Vagina (tissue), 2 donors: ENCODE measurements around the gene SHF. TPM values are rescaled to one million over a fixed set of nuclear protein-coding genes. Genes with fewer than 3 reads are reported as not detected.
A peak's percentile ranks its signal among the peaks of the same experiment; 100 is the strongest.

Experiments used
- DNase-seq, 2 donors: peaks; one replicate each; pipeline ENCODE4 v3.0.0-alpha.2; 2017; ENCODE audit errors: extremely low spot score in 2 of 2
- H3K27ac ChIP-seq: fragments of 200-600 bp; sonication (generic); one replicate; pipeline ENCODE4 v1.5.1; 2019
- H3K27me3 ChIP-seq: fragments of 200-600 bp; sonication (generic); one replicate; pipeline ENCODE4 v1.5.1; 2019
- H3K36me3 ChIP-seq, 2 donors: fragments of 200-600 bp; sonication (generic); one replicate each; pipeline ENCODE4 v1.5.1; 2017 to 2019
- H3K4me1 ChIP-seq: fragments of 200-600 bp; sonication (generic); one replicate; pipeline ENCODE4 v1.5.1; 2019
- H3K4me3 ChIP-seq, 2 donors: fragments of 200-600 bp; sonication (generic); 1 replicate in 1 of 2; 2 replicates in 1 of 2; pipeline ENCODE4 v1.5.1; 2016 to 2019
- H3K9me3 ChIP-seq: fragments of 200-600 bp; sonication (generic); one replicate; pipeline ENCODE4 v1.5.1; 2019
- POLR2A ChIP-seq, 2 donors: fragments of 450-650 bp; IDR thresholded peaks; one replicate each; pipeline ENCODE4 v1.6.1; 2017; ENCODE audit warnings: antibody characterized with exemption in 2 of 2, mild to moderate bottlenecking in 2 of 2, moderate library complexity in 2 of 2
- POLR2AphosphoS5 ChIP-seq, 2 donors: sonication (generic); formaldehyde crosslinking; IDR thresholded peaks; one replicate each; pipeline ENCODE4 v1.9.0; 2017; ENCODE audit warnings: antibody characterized with exemption in 2 of 2, mild to moderate bottlenecking in 2 of 2, low read depth in 1 of 2; ENCODE audit not compliant: insufficient read depth in 1 of 2
- intact Hi-C: fragments of 100-400 bp; cut with DNase I; formaldehyde crosslinking; loops from one replicate; pipeline ENCODE4 v1.15.1; 2023
- total RNA-seq: library from RNA; depleted of rRNA; stranded (reverse); fragments of >200 nt; gene quantifications from one replicate; pipeline ENCODE4 v1.2.3, GENCODE V29; 2016
- TF ChIP-seq, protein P1 (sequence below), 3 experiments: fragments of 450-650 bp in 2 of 3; fragments of 200-600 bp in 1 of 3; sonication (generic) in 1 of 3; IDR thresholded peaks; one replicate each; pipeline ENCODE4 v1.5.1; 2017 to 2019; ENCODE audit warnings: antibody characterized with exemption in 3 of 3, mild to moderate bottlenecking in 2 of 3, moderate library complexity in 2 of 3

The SHF gene
- total RNA-seq, 1 donor from 2014 or later = 15.0 TPM

DNA sequence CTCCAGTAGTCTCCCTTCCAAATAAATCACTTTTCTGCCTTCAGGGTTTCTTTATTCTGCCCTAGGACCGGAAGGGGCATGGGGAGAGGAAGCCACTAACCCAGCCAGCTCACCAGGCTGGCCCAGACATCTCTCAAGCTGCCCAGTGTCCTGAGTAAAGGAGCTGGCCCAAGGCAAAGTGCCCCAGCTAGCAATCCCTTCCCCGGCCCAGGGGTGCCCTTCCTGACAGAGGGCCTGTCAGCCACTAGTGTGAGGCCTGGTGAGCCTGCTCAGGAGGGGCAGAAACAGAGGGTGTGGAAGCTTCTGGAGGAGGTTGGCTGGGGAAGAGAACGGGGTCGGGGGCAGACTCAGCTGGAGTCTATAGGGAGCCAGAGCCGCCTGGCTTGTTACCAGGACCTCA, 22.2 kb downstream of the SHF start:
- H3K9me3 ChIP-seq = no peaks in the 10 kb centered on the region
- DNase-seq = no peak
- H3K36me3 ChIP-seq = no peaks in the 10 kb centered on the region
- H3K27me3 ChIP-seq = no peaks in the 10 kb centered on the region
- H3K4me3 ChIP-seq = no peak overlapping the region
- intact Hi-C loops = no loop called here
- peak overlapping the region; percentile 99 for H3K27ac ChIP-seq
- peaks cover 40% of the 10 kb centered on the region for H3K4me1 ChIP-seq
- TF ChIP-seq POLR2A (IDR thresholded peaks at IDR 0.05) = no peak

DNA sequence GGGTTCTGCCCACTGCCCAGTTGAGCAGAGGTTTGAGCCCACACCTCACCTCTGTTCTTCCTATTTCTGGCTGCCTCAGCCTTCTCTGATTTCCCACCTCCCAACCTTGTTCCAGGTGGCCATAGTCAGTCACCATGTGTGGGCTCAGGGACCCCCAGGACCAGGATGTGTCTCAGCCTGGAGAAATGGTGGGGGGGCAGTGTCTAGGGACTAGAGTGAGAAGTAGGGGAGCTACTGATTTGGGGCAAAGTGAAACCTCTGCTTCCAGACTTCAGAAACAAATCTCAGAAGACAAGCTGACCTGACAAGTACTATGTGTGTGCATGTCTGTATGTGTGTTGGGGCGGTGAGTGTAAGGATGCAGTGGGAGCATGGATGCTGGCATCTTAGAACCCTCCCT, 22.9 kb downstream of the SHF start:
- H3K4me3 ChIP-seq = no peak overlapping the region
- intact Hi-C loops = no loop called here
- no peak for DNase-seq
- no peak overlapping the region for H3K27ac ChIP-seq
- no peaks in the 10 kb centered on the region for H3K27me3 ChIP-seq
- H3K36me3 ChIP-seq = no peaks in the 10 kb centered on the region
- H3K9me3 ChIP-seq = no peaks in the 10 kb centered on the region
- TF ChIP-seq, protein P1, sequence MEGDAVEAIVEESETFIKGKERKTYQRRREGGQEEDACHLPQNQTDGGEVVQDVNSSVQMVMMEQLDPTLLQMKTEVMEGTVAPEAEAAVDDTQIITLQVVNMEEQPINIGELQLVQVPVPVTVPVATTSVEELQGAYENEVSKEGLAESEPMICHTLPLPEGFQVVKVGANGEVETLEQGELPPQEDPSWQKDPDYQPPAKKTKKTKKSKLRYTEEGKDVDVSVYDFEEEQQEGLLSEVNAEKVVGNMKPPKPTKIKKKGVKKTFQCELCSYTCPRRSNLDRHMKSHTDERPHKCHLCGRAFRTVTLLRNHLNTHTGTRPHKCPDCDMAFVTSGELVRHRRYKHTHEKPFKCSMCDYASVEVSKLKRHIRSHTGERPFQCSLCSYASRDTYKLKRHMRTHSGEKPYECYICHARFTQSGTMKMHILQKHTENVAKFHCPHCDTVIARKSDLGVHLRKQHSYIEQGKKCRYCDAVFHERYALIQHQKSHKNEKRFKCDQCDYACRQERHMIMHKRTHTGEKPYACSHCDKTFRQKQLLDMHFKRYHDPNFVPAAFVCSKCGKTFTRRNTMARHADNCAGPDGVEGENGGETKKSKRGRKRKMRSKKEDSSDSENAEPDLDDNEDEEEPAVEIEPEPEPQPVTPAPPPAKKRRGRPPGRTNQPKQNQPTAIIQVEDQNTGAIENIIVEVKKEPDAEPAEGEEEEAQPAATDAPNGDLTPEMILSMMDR (IDR thresholded peaks at IDR 0.05) = no peak
- TF ChIP-seq POLR2AphosphoS5 (IDR thresholded peaks at IDR 0.05; ENCODE audit: insufficient read depth in 1 of 2, low read depth in 1 of 2) (no peak), POLR2A (IDR thresholded peaks at IDR 0.05) (no peak)
- H3K4me1 ChIP-seq = peaks cover 40% of the 10 kb centered on the region

DNA sequence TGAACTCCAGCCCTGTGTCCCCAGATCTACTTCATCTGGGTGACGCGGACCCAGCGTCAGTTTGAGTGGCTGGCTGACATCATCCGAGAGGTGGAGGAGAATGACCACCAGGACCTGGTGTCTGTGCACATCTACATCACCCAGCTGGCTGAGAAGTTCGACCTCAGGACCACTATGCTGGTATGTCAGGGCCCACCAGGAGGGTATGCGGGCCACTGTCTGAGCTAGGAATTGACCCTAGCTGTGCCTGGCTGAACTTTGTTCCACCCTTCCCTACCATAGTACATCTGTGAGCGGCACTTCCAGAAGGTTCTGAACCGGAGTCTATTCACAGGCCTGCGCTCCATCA, 24.3 kb downstream of the SHF start:
- no peaks in the 10 kb centered on the region for H3K36me3 ChIP-seq
- no peak for DNase-seq
- H3K4me3 ChIP-seq = no peak overlapping the region
- no peaks in the 10 kb centered on the region for H3K27me3 ChIP-seq
- no peaks in the 10 kb centered on the region for H3K9me3 ChIP-seq
- peak overlapping the region; percentile 67 for H3K27ac ChIP-seq
- TF ChIP-seq POLR2A (IDR thresholded peaks at IDR 0.05) (no peak), POLR2AphosphoS5 (IDR thresholded peaks at IDR 0.05; ENCODE audit: insufficient read depth in 1 of 2, low read depth in 1 of 2) (no peak)
- TF ChIP-seq, protein P1 (IDR thresholded peaks at IDR 0.05) = no peak
- intact Hi-C loops = loop anchor here (2.0 kb wide), 1 partner anchor 235 kb away; no protein-coding TSS in a partner anchor
- H3K4me1 ChIP-seq = peaks cover 41% of the 10 kb centered on the region

DNA sequence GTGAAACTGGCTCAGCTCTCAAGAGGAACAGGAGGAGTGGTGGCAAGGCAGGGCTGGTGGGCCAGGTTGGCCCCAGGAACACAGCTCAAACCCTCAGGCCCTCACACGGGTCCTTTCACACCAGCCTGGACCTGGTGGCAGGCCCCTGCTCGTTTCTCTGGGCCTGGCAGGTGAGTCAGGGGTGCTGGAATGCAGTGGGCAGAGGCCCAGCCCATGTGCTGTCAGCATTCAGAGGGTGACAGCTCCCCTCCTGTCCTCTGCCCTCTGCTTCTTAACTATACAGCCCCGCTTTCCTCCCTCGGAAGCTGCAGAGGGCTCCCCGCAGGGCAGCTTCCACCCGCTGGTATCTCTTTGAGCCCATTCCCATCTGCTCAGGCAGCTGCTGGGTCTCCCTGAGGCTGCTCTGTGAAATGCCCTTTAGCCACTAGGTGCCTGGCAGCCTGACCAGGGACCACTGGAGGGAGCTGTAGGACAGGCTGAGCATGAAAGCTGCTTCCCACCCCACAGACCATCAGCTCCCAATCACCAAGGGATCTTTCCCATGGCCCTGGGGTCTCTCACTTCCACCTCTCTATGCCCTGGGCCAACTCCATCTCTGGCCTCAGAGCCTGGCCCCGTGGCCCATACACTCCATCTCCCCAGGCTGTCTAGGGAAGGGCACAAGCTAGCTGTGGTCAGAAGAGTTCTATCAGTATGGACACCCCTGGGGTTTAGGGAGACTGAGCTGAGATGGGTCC, 24.8 kb downstream of the SHF start:
- intact Hi-C loops = loop anchor here (2.0 kb wide), 1 partner anchor 236 kb away; no protein-coding TSS in a partner anchor
- Histone ChIP-seq H3K36me3 (no peaks in the 10 kb centered on the region), H3K27ac (peak overlapping the region; percentile 67), H3K9me3 (no peaks in the 10 kb centered on the region), H3K27me3 (no peaks in the 10 kb centered on the region), H3K4me1 (peaks cover 42% of the 10 kb centered on the region), H3K4me3 (no peak overlapping the region)
- DNase-seq = no peak
- TF ChIP-seq POLR2AphosphoS5 (IDR thresholded peaks at IDR 0.05; ENCODE audit: insufficient read depth in 1 of 2, low read depth in 1 of 2) (peak; percentile 58 to 60), POLR2A (IDR thresholded peaks at IDR 0.05) (no peak)
- TF ChIP-seq, protein P1 (IDR thresholded peaks at IDR 0.05) = peak; percentile 55 to 85 (median 68)

DNA sequence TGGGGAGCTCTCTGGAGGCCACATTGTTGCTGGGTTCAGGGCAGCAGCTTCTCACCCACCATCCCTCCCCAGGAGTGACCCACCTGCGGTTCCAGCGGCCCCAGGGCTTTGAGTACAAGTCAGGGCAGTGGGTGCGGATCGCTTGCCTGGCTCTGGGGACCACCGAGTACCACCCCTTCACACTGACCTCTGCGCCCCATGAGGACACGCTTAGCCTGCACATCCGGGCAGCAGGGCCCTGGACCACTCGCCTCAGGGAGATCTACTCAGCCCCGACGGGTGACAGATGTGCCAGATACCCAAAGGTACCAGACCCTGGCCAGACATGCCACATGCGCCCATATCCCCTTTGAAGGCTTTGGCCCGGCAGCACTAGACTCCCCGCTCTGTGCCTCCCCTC, 26.1 kb downstream of the SHF start:
- Histone ChIP-seq H3K27me3 (no peaks in the 10 kb centered on the region), H3K9me3 (no peaks in the 10 kb centered on the region), H3K27ac (peak overlapping the region; percentile 67), H3K4me3 (no peak overlapping the region), H3K4me1 (peaks cover 39% of the 10 kb centered on the region), H3K36me3 (no peaks in the 10 kb centered on the region)
- no peak for DNase-seq
- TF ChIP-seq, protein P1 (IDR thresholded peaks at IDR 0.05) = no peak
- TF ChIP-seq POLR2A (IDR thresholded peaks at IDR 0.05) = no peak
- no peak for TF ChIP-seq POLR2AphosphoS5 (IDR thresholded peaks at IDR 0.05; ENCODE audit: insufficient read depth in 1 of 2, low read depth in 1 of 2)
- intact Hi-C loops = loop anchor here (2.0 kb wide), 1 partner anchor 237 kb away; no protein-coding TSS in a partner anchor
